ENCODE data around the gene PTBP3. TPM values are rescaled to one million over a fixed set of nuclear protein-coding genes. Genes with fewer than 3 reads are reported as not detected.
"Not testable (repeated sequence)": the region's sequence is repeated elsewhere in the genome, so short reads cannot be mapped to it uniquely, and the experiment has no call there.

Gene PTBP3
- total RNA-seq, 1 donor from 2014 or later, result 104 TPM

DNA sequence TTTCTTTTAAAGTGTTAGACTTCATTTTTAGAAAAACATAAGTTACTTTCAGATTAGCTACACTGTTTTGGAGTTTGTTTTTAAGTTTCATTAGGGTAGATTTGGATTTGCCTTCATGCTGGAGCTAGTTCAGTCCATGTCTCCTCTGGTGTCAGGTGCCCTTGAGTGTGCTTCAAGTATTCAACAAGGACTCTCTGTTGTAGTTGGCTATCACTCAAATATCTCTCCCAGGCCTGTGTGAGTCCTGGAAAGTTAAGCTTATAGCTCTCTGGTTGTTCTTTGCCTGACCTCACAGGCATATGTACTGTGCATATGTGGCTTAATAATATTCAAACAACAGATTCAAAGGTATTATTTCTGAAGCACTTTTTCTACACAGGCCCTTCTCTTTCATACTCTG lies 45.4 kb downstream of the PTBP3 start:
- peaks cover 24% of the 10 kb centered on the region for H3K9me3 Mint-ChIP-seq
- DNase-seq, result no peak
- peaks cover 3% of the 10 kb centered on the region for H3K4me1 Mint-ChIP-seq
- H3K36me3 Mint-ChIP-seq (ENCODE audit: low read depth), result peaks cover 79% of the 10 kb centered on the region
- intact Hi-C loops (cut with micrococcal nuclease), result no loop called here
- no peaks in the 10 kb centered on the region for H3K27me3 Mint-ChIP-seq
- no peak overlapping the region for H3K4me3 Mint-ChIP-seq
- no peak overlapping the region for H3K27ac Mint-ChIP-seq

DNA sequence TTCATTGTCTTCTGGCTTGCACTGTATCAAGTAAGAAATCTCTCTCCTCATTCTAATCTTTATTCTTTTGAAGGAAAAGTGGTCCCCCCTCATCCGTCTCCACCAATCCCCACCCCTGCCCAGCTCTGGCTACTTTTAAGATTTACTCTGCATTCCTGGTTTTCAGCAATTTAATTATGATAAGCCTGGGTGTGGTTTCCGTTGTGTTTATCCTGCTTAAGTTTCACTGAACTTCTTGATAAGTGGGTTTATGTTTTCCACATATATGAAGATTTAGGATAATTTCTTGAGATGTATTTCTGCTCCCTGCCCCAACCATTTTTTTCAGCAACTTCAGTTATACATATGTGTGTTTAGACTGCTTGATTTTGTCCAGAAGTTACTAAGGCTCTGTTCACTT lies 46.5 kb downstream of the PTBP3 start:
- Mint-ChIP-seq H3K4me3 (no peak overlapping the region), H3K9me3 (peaks cover 24% of the 10 kb centered on the region), H3K27ac (no peak overlapping the region), H3K36me3 (ENCODE audit: low read depth) (peaks cover 78% of the 10 kb centered on the region), H3K27me3 (no peaks in the 10 kb centered on the region), H3K4me1 (peaks cover 4% of the 10 kb centered on the region)
- DNase-seq, result no peak
- intact Hi-C loops (cut with micrococcal nuclease), result no loop called here

DNA sequence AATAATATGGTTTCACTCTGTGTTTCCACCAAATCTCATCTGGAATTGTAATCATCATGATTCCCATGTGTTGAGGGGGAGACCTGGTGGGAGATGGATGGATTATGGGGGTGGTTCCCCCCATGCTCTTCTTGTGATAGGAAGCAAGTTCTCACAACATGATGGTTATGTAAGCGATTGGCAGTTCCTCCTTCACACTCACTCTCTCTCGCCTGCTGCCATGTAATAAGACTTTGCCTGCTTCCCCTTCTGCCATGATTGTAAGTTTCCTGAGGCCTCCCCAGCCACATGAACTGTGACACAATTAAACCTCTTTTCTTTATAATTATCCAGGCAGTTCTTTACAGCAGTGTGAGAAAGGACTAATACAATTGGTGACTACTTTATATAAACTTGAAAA lies 48.4 kb downstream of the PTBP3 start:
- no peak overlapping the region for H3K27ac Mint-ChIP-seq
- H3K4me1 Mint-ChIP-seq, result peaks cover 5% of the 10 kb centered on the region
- DNase-seq, result no peak
- no peak overlapping the region for H3K4me3 Mint-ChIP-seq
- intact Hi-C loops (cut with micrococcal nuclease), result no loop called here
- peaks cover 74% of the 10 kb centered on the region for H3K36me3 Mint-ChIP-seq (ENCODE audit: low read depth)
- peaks cover 20% of the 10 kb centered on the region for H3K9me3 Mint-ChIP-seq
- no peaks in the 10 kb centered on the region for H3K27me3 Mint-ChIP-seq

DNA sequence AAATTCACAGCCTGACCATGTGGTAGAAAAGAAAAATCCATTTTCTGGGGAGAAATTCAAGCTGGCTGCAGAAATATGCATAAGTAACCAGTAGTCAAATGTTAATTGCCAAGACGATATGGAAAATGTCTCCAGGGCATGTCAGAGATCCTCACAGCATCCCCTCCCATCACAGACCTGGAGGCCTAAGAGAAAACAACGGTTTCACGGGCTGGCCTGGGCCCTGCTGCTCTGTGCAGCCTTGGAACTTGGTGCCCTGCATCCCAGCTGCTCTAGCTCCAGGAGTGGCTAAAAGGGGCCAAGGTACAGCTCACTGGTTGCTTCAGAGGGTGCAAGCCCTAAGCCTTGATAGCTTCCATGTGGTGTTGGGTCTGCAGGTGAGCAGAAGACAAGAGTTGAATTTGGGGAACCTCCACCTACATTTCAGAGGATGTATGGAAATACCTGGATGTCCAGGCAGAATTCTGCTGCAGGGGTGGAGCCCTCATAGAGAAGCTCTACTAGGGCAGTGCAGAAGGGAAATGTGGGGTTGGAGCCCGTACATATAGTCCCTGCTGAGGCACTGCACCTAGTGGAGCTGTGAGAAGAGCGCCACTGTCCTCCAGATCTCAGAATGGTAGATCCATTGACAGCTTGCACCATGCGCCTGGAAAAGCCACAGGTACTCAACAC lies 49.7 kb downstream of the PTBP3 start:
- peaks cover 66% of the 10 kb centered on the region for H3K36me3 Mint-ChIP-seq (ENCODE audit: low read depth)
- intact Hi-C loops (cut with micrococcal nuclease), result no loop called here
- no peak overlapping the region for H3K4me3 Mint-ChIP-seq

DNA sequence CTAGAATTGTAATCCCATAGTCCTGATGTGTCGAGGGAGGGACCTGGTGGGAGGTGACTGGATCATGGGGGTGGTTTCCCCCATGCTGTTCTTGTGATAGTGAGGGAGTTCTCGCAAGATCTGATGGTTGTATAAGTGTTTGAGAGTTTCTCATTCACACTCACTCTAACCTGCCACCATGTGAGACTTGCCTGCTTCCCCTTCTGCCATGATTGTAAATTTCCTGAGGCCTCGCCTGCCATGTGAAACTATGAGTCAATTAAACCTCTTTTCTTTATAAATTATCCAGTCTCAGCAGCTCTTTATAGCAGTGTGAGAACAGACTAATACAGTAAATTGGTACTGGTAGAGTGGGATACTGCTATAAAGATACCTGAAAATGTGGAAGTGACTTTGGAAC lies 50.6 kb downstream of the PTBP3 start:
- H3K4me1 Mint-ChIP-seq; H3K27me3 Mint-ChIP-seq; intact Hi-C loops (cut with micrococcal nuclease); H3K27ac Mint-ChIP-seq; DNase-seq; H3K4me3 Mint-ChIP-seq: not testable (repeated sequence)
- Mint-ChIP-seq H3K36me3 (ENCODE audit: low read depth) (peaks cover 57% of the 10 kb centered on the region), H3K9me3 (peaks cover 16% of the 10 kb centered on the region)

More for the DNA sequence above, 49.7 kb downstream of the PTBP3 start:
- Mint-ChIP-seq H3K9me3 (peaks cover 20% of the 10 kb centered on the region), H3K27ac (no peak overlapping the region), H3K27me3 (no peaks in the 10 kb centered on the region), H3K4me1 (peaks cover 4% of the 10 kb centered on the region)
- DNase-seq, result no peak

DNA sequence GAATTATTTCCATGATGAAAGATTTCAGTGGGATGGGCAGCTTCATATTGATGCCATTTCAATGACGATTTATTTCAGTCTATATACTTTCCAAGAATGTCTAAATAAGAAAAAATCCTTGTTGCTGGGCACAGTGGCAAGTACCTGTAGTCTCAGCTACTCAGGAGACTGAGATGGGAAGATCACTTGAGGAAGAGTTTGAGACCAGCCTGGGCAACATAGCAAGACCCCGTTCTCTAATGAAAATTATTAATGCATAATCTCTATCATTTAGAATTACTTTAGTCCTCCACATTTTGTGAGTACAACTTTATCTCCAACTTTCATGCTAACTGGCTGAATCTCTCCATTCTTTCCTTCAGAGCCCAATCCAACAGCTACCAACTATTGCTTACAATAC lies 52.5 kb downstream of the PTBP3 start:
- Mint-ChIP-seq H3K27me3 (no peaks in the 10 kb centered on the region), H3K36me3 (ENCODE audit: low read depth) (peaks cover 44% of the 10 kb centered on the region), H3K27ac (no peak overlapping the region), H3K9me3 (peaks cover 13% of the 10 kb centered on the region), H3K4me1 (peaks cover 7% of the 10 kb centered on the region), H3K4me3 (no peak overlapping the region)
- no peak for DNase-seq
- intact Hi-C loops (cut with micrococcal nuclease), result no loop called here

DNA sequence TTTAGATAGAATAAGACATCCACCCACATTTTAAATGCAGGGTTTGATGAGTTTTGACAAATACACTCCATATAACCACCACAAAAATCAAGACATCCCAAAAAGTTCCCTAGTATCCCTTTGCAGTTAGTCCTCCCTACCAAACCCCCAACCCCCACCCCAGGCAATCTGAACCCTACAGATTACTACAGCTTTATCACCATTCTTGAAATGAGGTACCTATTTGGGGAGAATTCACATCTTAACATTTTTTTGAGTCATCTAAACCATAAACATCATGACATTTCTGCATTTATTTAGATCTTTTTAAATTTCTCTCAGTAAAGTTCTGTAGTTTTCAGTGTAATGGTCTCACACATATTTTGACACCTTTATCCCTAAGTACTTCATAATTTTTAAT lies 53.9 kb downstream of the PTBP3 start:
- Mint-ChIP-seq H3K27me3 (no peaks in the 10 kb centered on the region), H3K4me3 (no peak overlapping the region), H3K36me3 (ENCODE audit: low read depth) (peaks cover 37% of the 10 kb centered on the region), H3K4me1 (peaks cover 12% of the 10 kb centered on the region), H3K9me3 (peaks cover 4% of the 10 kb centered on the region), H3K27ac (no peak overlapping the region)
- intact Hi-C loops (cut with micrococcal nuclease), result no loop called here
- no peak for DNase-seq

DNA sequence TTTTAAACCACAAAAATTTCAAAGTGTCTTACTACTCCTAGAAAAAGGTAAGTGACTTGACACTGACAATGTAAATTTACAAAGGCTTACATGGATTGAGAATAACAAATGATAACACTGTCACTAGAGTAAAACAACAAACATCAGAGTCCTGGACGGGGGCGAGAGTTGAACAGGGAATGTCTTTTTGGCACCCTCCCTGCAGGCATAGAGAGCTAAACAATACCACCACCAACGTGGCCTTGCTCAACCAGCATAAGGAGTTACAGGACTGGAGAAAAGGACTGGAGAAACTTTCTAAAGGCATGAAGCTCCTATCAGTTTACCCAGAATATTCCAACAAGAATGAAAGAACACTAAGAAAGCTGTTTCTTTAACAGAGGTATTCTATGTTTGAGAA lies 55.3 kb downstream of the PTBP3 start:
- H3K4me1 Mint-ChIP-seq, result peaks cover 18% of the 10 kb centered on the region
- peaks cover 1% of the 10 kb centered on the region for H3K9me3 Mint-ChIP-seq
- H3K27ac Mint-ChIP-seq, result no peak overlapping the region
- H3K27me3 Mint-ChIP-seq, result no peaks in the 10 kb centered on the region
- H3K36me3 Mint-ChIP-seq (ENCODE audit: low read depth), result peaks cover 29% of the 10 kb centered on the region
- no peak for DNase-seq
- no peak overlapping the region for H3K4me3 Mint-ChIP-seq
- intact Hi-C loops (cut with micrococcal nuclease), result no loop called here

DNA sequence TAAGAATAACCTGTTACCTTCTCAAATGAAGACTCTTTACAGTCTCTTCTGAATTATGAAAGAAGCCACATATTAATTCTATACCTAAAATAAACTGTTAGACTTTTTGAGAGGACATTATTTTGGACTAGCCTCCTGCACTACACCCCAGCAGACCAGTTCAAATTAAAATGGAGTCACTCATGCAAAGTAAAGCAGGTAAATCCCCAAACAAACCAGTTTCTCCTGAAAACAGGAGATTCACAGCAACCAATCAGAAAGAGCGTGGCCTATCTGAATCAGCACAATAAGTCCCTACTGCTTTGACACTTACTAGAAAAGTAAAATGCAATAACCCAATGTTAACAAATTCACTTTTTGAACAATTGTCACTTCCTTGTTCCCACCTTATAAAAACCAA lies 58.8 kb downstream of the PTBP3 start:
- H3K27ac Mint-ChIP-seq, result no peak overlapping the region

DNA sequence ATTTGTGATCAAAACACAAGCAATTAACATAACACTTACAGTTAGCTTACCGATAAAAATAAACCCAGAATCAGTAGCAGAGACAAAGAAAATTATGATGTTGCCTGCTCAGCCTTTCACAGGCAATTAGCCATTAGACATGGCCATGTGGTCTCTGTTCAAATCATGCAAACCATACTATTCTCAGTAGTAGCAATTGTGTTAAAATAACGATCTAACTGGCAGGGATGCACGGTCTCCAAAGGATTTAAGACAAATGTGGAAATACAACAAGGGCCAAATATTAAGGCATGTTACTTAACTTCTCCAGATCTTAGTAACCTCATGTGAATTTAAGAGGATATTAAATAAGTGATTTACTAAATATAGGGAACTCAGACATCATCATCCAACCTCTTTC lies 59.5 kb downstream of the PTBP3 start:
- no peak for DNase-seq
- no peak overlapping the region for H3K27ac Mint-ChIP-seq
- H3K4me1 Mint-ChIP-seq, result peaks cover 21% of the 10 kb centered on the region
- H3K4me3 Mint-ChIP-seq, result no peak overlapping the region
- H3K27me3 Mint-ChIP-seq, result no peaks in the 10 kb centered on the region
- intact Hi-C loops (cut with micrococcal nuclease), result no loop called here
- peaks cover 28% of the 10 kb centered on the region for H3K36me3 Mint-ChIP-seq (ENCODE audit: low read depth)
- no peaks in the 10 kb centered on the region for H3K9me3 Mint-ChIP-seq

More for the DNA sequence above, 58.8 kb downstream of the PTBP3 start:
- H3K4me3 Mint-ChIP-seq, result no peak overlapping the region
- peaks cover 26% of the 10 kb centered on the region for H3K36me3 Mint-ChIP-seq (ENCODE audit: low read depth)
- peaks cover 23% of the 10 kb centered on the region for H3K4me1 Mint-ChIP-seq
- H3K27me3 Mint-ChIP-seq, result no peaks in the 10 kb centered on the region
- intact Hi-C loops (cut with micrococcal nuclease), result no loop called here
- DNase-seq, result no peak
- no peaks in the 10 kb centered on the region for H3K9me3 Mint-ChIP-seq

DNA sequence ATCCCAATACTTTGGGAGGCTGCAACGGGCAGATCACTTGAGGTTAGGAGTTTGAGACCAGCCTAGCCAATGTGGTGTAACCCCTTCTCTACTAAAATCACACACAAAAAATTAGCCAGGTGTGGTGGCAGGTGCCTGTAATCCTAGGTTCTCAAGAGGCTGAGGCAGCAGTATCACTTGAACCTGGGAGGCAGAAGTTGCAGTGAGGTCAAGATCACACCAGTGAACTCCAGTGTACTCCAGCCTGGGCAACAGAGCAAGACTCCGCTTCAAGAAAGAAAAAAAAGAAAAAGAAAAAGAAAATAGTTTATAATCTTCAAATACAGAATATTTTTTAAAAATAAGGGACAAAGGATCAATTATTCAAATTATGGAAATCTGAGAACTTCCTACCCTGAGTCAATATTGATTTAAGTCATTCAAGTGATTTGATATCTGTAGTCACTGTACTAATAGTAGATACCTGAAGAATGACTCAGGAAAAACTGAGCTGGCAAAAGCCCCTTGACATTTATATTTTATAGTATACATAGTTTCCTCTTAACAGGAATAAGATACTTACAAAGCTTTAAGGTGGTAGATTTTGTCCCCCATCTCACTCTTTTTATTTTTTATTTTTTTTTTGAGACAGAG lies 61.8 kb downstream of the PTBP3 start:
- Mint-ChIP-seq H3K27me3 (no peaks in the 10 kb centered on the region), H3K36me3 (ENCODE audit: low read depth) (peaks cover 34% of the 10 kb centered on the region), H3K4me1 (peaks cover 19% of the 10 kb centered on the region), H3K27ac (no peak overlapping the region), H3K4me3 (no peak overlapping the region), H3K9me3 (no peaks in the 10 kb centered on the region)
- DNase-seq, result no peak
- intact Hi-C loops (cut with micrococcal nuclease), result no loop called here

DNA sequence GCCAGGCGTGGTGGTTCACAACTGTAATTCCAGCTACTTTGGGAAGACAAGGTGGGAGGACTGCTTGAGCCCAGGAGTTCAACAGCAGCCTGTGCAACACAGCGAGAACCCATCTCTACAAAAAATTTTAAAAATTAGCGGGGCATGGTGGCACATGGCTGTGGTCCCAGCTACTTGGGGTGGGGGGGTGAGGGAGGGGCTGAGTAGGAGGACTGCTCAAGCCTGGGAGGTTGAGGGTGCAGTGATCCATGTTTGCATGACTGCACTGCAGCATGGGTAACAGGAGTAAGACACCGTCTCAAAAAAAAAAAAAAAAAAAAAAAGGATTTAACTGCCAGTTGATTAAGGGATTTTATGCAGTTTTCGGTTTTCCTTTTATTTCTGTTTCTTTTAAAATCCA lies 65.0 kb downstream of the PTBP3 start:
- no peaks in the 10 kb centered on the region for H3K9me3 Mint-ChIP-seq
- intact Hi-C loops (cut with micrococcal nuclease), result no loop called here
- H3K36me3 Mint-ChIP-seq (ENCODE audit: low read depth), result peaks cover 40% of the 10 kb centered on the region
- no peaks in the 10 kb centered on the region for H3K27me3 Mint-ChIP-seq
- DNase-seq, result no peak
- peaks cover 14% of the 10 kb centered on the region for H3K4me1 Mint-ChIP-seq
- H3K27ac Mint-ChIP-seq, result no peak overlapping the region
- no peak overlapping the region for H3K4me3 Mint-ChIP-seq

DNA sequence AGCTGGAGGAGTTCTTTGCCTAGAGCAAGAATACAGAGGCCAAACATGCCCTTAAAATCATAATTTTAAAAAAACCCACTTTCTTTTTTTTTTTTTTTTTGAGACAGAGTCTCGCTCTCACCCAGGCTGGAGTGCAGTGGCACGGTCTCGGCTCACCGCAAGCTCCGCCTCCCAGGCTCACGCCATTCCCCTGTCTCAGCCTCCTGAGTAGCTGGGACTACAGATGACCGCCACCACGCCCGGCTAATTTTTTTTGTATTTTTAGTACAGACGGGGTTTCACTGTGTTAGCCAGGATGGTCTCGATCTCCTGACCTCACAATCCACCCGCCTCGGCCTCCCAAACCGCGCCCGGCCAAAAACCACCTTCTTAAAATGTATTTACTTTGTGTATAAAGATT lies 66.3 kb downstream of the PTBP3 start:
- H3K4me3 Mint-ChIP-seq; DNase-seq; intact Hi-C loops (cut with micrococcal nuclease); H3K27ac Mint-ChIP-seq; H3K4me1 Mint-ChIP-seq; H3K9me3 Mint-ChIP-seq; H3K27me3 Mint-ChIP-seq: not testable (repeated sequence)
- H3K36me3 Mint-ChIP-seq (ENCODE audit: low read depth), result peaks cover 39% of the 10 kb centered on the region

DNA sequence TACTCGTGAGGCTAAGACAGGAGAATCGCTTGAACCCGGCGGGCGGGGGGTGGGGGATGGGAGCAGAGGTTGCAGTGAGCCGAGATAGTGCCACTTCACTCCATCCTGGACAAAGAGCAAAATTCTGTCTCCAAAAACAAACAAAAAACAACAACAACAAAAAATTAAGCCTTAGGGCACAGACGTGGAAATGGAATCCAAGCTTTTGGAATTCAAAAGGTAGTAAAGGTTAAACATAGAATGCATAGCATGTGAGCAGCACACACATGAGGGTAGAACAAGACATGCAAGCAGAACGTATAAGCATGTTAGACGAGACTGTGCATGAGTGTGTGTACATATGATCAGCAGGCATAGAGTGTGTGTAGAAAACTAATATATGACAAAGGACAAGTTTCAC lies 68.0 kb downstream of the PTBP3 start:
- Mint-ChIP-seq H3K36me3 (ENCODE audit: low read depth) (peaks cover 47% of the 10 kb centered on the region), H3K9me3 (no peaks in the 10 kb centered on the region), H3K4me3 (no peak overlapping the region), H3K4me1 (peaks cover 13% of the 10 kb centered on the region), H3K27ac (no peak overlapping the region), H3K27me3 (no peaks in the 10 kb centered on the region)
- no peak for DNase-seq
- intact Hi-C loops (cut with micrococcal nuclease), result no loop called here

DNA sequence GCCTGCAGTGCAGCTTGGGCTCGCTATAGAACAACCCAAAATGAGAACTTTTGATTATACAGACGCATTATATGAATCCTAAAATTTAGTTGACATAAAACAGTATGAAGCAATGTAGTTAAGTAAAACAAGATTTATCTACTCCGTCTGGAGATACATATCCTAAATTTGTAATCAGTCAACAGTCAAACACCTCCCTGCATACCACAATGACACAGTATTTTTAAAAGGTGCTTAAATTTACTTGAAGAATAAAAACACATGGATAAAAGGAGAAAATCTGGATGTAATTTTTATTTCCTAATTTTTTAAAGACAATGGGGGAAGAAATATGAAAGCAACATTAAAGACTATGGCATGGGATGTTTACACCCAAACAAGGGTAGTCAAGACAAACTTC lies 70.8 kb downstream of the PTBP3 start:
- intact Hi-C loops (cut with micrococcal nuclease), result no loop called here
- no peak for DNase-seq
- no peaks in the 10 kb centered on the region for H3K27me3 Mint-ChIP-seq
- peaks cover 47% of the 10 kb centered on the region for H3K36me3 Mint-ChIP-seq (ENCODE audit: low read depth)
- peaks cover 14% of the 10 kb centered on the region for H3K4me1 Mint-ChIP-seq
- H3K9me3 Mint-ChIP-seq, result no peaks in the 10 kb centered on the region
- H3K4me3 Mint-ChIP-seq, result no peak overlapping the region
- no peak overlapping the region for H3K27ac Mint-ChIP-seq
